LNCaP clone FGC (cell line): Measurements from ENCODE around the gene DUSP28.
"Not testable (repeated sequence)": the region's sequence is repeated elsewhere in the genome, so short reads cannot be mapped to it uniquely, and the experiment has no call there.

Source experiments
- DNase-seq: peaks from one replicate; pipeline ENCODE4 v3.0.0-alpha.2; 2011; ENCODE audit warnings: low read depth
- H3K4me3 ChIP-seq: 2 replicates; pipeline ENCODE4 v1.5.1; 2011; ENCODE audit warnings: mild to moderate bottlenecking, low read depth, low read length, control low read depth
- CTCF ChIP-seq: IDR thresholded peaks from 2 replicates; pipeline ENCODE4 v1.5.1; 2012; ENCODE audit warnings: mild to moderate bottlenecking; ENCODE audit not compliant: control insufficient read depth, insufficient read depth; ENCODE audit errors: extremely low read depth

The DUSP28 gene

GRCh38 chr2:240528406-240529040, 31.6 kb upstream of the DUSP28 start:
- no peak for TF ChIP-seq CTCF

GRCh38 chr2:240529344-240529999, 30.7 kb upstream of the DUSP28 start:
- TF ChIP-seq CTCF = no peak
- H3K4me3 ChIP-seq = no peak overlapping the region
- no peak for DNase-seq

More at GRCh38 chr2:240528406-240529040, 31.6 kb upstream of the DUSP28 start:
- DNase-seq = no peak
- no peak overlapping the region for H3K4me3 ChIP-seq

DNA sequence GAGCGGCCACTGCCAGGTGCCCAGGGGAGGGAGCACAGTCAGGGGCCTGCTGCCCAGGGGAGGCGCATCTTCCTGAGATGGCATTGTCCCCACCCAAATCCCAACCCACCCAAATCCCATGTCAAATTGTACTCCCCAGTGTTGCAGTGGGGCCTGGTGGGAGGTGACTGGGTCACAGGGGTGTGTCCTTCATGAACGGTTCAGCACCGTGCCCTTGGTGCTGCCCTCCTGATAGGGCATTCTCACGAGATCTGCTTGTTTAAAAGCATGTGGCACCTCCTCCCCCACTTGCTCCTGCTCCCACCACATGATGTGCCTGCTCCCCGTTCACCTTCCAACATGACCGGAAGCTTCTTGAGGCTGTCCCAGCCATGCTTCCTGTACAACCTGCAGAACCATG, 30.0 kb upstream of the DUSP28 start:
- no peak overlapping the region for H3K4me3 ChIP-seq
- DNase-seq = no peak
- TF ChIP-seq CTCF = no peak

- H3K4me3 ChIP-seq = no peak overlapping the region
- DNase-seq = no peak
- TF ChIP-seq CTCF = no peak
Observed at GRCh38 chr2:240531038-240531437, 29.1 kb upstream of the DUSP28 start.

GRCh38 chr2:240532031-240532775, 28.0 kb upstream of the DUSP28 start:
- no peak overlapping the region for H3K4me3 ChIP-seq
- no peak for TF ChIP-seq CTCF
- DNase-seq = no peak

DNA sequence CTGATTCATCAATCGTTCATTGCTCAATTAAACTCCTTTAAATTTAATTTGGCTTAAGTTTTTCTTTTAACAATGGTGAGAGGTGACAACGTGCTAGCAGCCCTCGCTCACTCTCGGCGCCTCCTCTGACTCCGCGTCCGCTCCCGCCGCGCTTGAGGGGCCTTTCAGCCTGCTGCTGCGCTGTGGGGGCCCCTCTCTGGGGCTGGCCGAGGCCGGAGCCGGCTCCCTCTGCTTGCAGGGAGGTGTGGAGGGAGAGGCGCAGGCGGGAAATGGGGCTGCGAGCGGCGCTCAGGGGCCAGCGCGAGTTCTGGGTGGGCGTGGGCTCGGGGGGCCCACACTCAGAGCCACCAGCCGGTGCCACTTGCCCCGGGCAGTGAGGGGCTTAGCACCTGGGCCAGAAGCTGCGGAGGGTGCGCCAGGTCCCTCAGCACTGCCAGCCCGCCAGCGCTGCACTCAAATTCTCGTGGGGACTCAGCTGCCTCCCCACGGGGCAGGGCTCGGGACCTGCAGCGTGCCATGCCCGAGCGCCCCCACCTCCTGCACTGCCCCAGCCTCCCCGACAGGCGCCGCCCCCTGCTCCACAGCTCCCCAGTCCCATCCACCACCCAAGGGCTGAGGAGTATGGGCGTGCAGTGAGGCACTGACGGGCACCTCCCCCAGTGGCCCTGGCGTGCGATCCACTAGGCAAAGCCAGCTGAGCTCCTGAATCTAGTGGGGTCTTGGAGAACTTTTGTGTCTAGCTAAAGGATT, 22.0 kb upstream of the DUSP28 start:
- TF ChIP-seq CTCF = no peak
- no peak overlapping the region for H3K4me3 ChIP-seq
- no peak for DNase-seq

- not testable (repeated sequence) for DNase-seq, H3K4me3 ChIP-seq
Observed at GRCh38 chr2:240539101-240539500, 21.1 kb upstream of the DUSP28 start.
